Keratinocyte (primary cell): ENCODE results near the gene BSDC1. TPM values are rescaled to one million over a fixed set of nuclear protein-coding genes. Genes with fewer than 3 reads are reported as not detected.
A peak's percentile ranks its signal among the peaks of the same experiment; 100 is the strongest.

Experiments
- DNase-seq: peaks from one replicate; pipeline ENCODE4 v3.0.0-alpha.2; 2011; ENCODE audit warnings: low read depth, missing footprints, low spot score
- FAIRE-seq: peaks from 2 replicates; lab custom pipeline; 2011; peaks lifted over from hg19 to GRCh38; lab: Jason Lieb, UNC
- H2AFZ ChIP-seq: 2 replicates; pipeline ENCODE4 v1.6.0; 2012; ENCODE audit warnings: low read length, control low read depth, inconsistent platforms; ENCODE audit not compliant: control insufficient read depth
- H3K27ac ChIP-seq: 2 replicates; pipeline ENCODE4 v1.5.1; 2011; ENCODE audit warnings: low read length; ENCODE audit not compliant: control insufficient read depth, insufficient read depth
- H3K27me3 ChIP-seq: 3 replicates; pipeline ENCODE4 v1.6.0; 2011; ENCODE audit warnings: low read length; ENCODE audit not compliant: control insufficient read depth, insufficient read depth; ENCODE audit errors: extremely low read depth
- H3K36me3 ChIP-seq, 2 experiments: 2 replicates in 1 of 2; 3 replicates in 1 of 2; pipeline ENCODE4 v1.5.1; 2011; ENCODE audit warnings: low read length in 2 of 2, mild to moderate bottlenecking in 1 of 2; ENCODE audit not compliant: control insufficient read depth in 2 of 2, insufficient read depth in 2 of 2; ENCODE audit errors: extremely low read depth in 1 of 2
- H3K4me1 ChIP-seq: 3 replicates; pipeline ENCODE4 v1.5.1; 2011; ENCODE audit warnings: low read length; ENCODE audit not compliant: control insufficient read depth, insufficient read depth; ENCODE audit errors: extremely low read depth
- H3K4me2 ChIP-seq: 3 replicates; pipeline ENCODE4 v1.6.0; 2011; ENCODE audit warnings: low read depth, low read length; ENCODE audit not compliant: control insufficient read depth, insufficient read depth; ENCODE audit errors: extremely low read depth
- H3K4me3 ChIP-seq, 3 experiments: fragments of 200-600 bp in 1 of 3; sonication (generic) in 1 of 3; 2 replicates in 2 of 3; 3 replicates in 1 of 3; pipeline ENCODE4 v1.5.1; 2011 to 2016; ENCODE audit warnings: low read length in 3 of 3, mild to moderate bottlenecking in 3 of 3, control low read depth in 2 of 3, inconsistent platforms in 1 of 3, low read depth in 1 of 3, mixed read lengths in 1 of 3, mixed run types in 1 of 3, moderate library complexity in 1 of 3; ENCODE audit not compliant: control insufficient read depth in 2 of 3, insufficient read depth in 2 of 3; ENCODE audit errors: extremely low read depth in 1 of 3
- H3K79me2 ChIP-seq: 2 replicates; pipeline ENCODE4 v1.6.0; 2012; ENCODE audit warnings: low read length; ENCODE audit not compliant: control insufficient read depth, insufficient read depth
- H3K9ac ChIP-seq: 3 replicates; pipeline ENCODE4 v1.6.0; 2011; ENCODE audit warnings: low read length; ENCODE audit not compliant: control insufficient read depth, insufficient read depth; ENCODE audit errors: extremely low read depth
- H3K9me1 ChIP-seq: 3 replicates; pipeline ENCODE4 v1.6.0; 2011; ENCODE audit warnings: low read length; ENCODE audit not compliant: control insufficient read depth, insufficient read depth; ENCODE audit errors: extremely low read depth
- H3K9me3 ChIP-seq: 2 replicates; pipeline ENCODE4 v1.5.1; 2012; ENCODE audit warnings: low read depth, low read length; ENCODE audit not compliant: control insufficient read depth
- H4K20me1 ChIP-seq: 3 replicates; pipeline ENCODE4 v1.6.0; 2011; ENCODE audit warnings: low read length; ENCODE audit not compliant: control insufficient read depth, insufficient read depth; ENCODE audit errors: extremely low read depth
- CTCF ChIP-seq, 3 experiments: IDR thresholded peaks in 1 of 3; conservative IDR thresholded peaks in 1 of 3; optimal IDR thresholded peaks in 1 of 3; 2 replicates in 2 of 3; 3 replicates in 1 of 3; pipeline versions ENCODE3 to v1.5.1; 2011; ENCODE audit warnings: low read length in 3 of 3, mild to moderate bottlenecking in 3 of 3, moderate library complexity in 2 of 3, control low read depth in 1 of 3, inconsistent platforms in 1 of 3; ENCODE audit not compliant: insufficient read depth in 2 of 3; ENCODE audit errors: extremely low read depth in 1 of 3
- EZH2 ChIP-seq: IDR thresholded peaks from one replicate; pipeline ENCODE4 v1.6.1; 2012; ENCODE audit warnings: inconsistent platforms, mild to moderate bottlenecking, low read length, moderate library complexity
- dilution Hi-C: fragments of 300-500 bp; cut with MboI; formaldehyde crosslinking; loops from one replicate; pipeline ENCODE4 v1.7.0; 2020; ENCODE audit warnings: low sequenced_read_pairs; ENCODE audit not compliant: extremely low pct_ligation_motif_present
- polyA plus RNA-seq, 5 experiments: library from polyadenylated mRNA; depleted of rRNA in 3 of 5; stranded (reverse) in 3 of 5; stranded (forward) in 1 of 5; unstranded in 1 of 5; fragments of >200 nt; gene quantifications; 1 replicate in 1 of 5; 2 replicates in 3 of 5; 3 replicates in 1 of 5; pipeline versions ENCODE4 v1.2.1 to v1.2.3, GENCODE V29; 2011 to 2012; ENCODE audit warnings: missing spikeins in 2 of 5, low read depth in 1 of 5, low replicate concordance in 1 of 5

BSDC1 gene
- polyA plus RNA-seq, 1 donor (not counting 4 experiments of a cell fraction or from before 2014, with no cell fraction given): 38.1 TPM

- H4K20me1 ChIP-seq: peaks cover 2% of the 10 kb centered on the region
- peak overlapping the region; percentile 58 for H3K9ac ChIP-seq
- no peak overlapping the region for H3K27ac ChIP-seq
- H3K4me3 ChIP-seq: peak overlapping the region in 2 of 3 experiments; percentile 42 to 62
- peaks cover 33% of the 10 kb centered on the region for H3K4me1 ChIP-seq
- FAIRE-seq: no peak
- H3K9me3 ChIP-seq: no peaks in the 10 kb centered on the region
- H3K79me2 ChIP-seq: no peaks in the 10 kb centered on the region
- DNase-seq: no peak
- H3K36me3 ChIP-seq: peaks cover 12 to 14% of the 10 kb centered on the region in 2 experiments
- no peaks in the 10 kb centered on the region for H3K9me1 ChIP-seq
- dilution Hi-C loops: no loop called here
- H3K27me3 ChIP-seq: peaks cover 14% of the 10 kb centered on the region
- no peak overlapping the region for H2AFZ ChIP-seq
- no peak for TF ChIP-seq CTCF (optimal IDR thresholded peaks at IDR 0.05 in 1 of 3, IDR thresholded peaks at IDR 0.05 in 1 of 3, conservative IDR thresholded peaks at IDR 0.05 in 1 of 3; ENCODE audit: extremely low read depth in 1 of 3, insufficient read depth in 2 of 3, low read length in 3 of 3)
- no peak for TF ChIP-seq EZH2
- peak overlapping the region; percentile 69 for H3K4me2 ChIP-seq
Measured at GRCh38 chr1:32335535-32335789, 58.8 kb downstream of the BSDC1 start.

GRCh38 chr1:32334864-32335534 lies 59.2 kb downstream of the BSDC1 start:
- Histone ChIP-seq H2AFZ (no peak overlapping the region), H3K36me3 (peaks cover 14 to 19% of the 10 kb centered on the region in 2 experiments), H3K4me1 (peaks cover 33% of the 10 kb centered on the region), H3K27ac (no peak overlapping the region), H3K4me2 (peak overlapping the region; percentile 69), H3K27me3 (peaks cover 14% of the 10 kb centered on the region), H3K79me2 (no peaks in the 10 kb centered on the region), H4K20me1 (peaks cover 2% of the 10 kb centered on the region), H3K9me1 (no peaks in the 10 kb centered on the region), H3K4me3 (peak overlapping the region; percentile 42 to 62 (median 42)), H3K9ac (peak overlapping the region; percentile 15), H3K9me3 (no peaks in the 10 kb centered on the region)
- no peak for TF ChIP-seq EZH2
- TF ChIP-seq CTCF (optimal IDR thresholded peaks at IDR 0.05 in 1 of 3, IDR thresholded peaks at IDR 0.05 in 1 of 3, conservative IDR thresholded peaks at IDR 0.05 in 1 of 3; ENCODE audit: extremely low read depth in 1 of 3, insufficient read depth in 2 of 3, low read length in 3 of 3): peak; percentile 31 to 55 (median 46)
- dilution Hi-C loops: no loop called here
- DNase-seq: no peak
- FAIRE-seq: no peak
